Measurements from ENCODE around the gene CHGA. TPM values are rescaled to one million over a fixed set of nuclear protein-coding genes. Genes with fewer than 3 reads are reported as not detected.

The CHGA gene
- total RNA-seq, 1 experiment from 2014 or later, result not detected

DNA sequence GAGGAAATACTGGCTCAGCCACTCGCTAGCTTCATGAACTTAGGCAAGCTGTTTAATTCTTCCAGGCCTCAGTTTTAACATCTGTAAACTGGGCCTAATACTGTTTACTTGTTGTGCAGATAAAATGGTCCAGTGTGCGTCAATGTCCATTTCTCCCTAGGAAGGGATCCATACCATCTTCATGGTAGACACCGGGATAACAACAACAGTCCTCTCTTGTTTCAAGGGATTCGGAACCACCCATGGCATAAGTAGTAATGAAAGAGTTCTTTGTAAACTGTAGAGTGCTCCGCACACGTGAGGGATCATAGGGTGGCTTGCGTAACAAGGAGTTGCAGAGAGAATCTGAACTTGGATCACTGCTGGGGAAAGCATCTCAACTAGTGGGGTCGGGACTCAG lies 17.3 kb upstream of the CHGA start:
- DNase-seq (ENCODE audit: low read depth), result no peak

DNA sequence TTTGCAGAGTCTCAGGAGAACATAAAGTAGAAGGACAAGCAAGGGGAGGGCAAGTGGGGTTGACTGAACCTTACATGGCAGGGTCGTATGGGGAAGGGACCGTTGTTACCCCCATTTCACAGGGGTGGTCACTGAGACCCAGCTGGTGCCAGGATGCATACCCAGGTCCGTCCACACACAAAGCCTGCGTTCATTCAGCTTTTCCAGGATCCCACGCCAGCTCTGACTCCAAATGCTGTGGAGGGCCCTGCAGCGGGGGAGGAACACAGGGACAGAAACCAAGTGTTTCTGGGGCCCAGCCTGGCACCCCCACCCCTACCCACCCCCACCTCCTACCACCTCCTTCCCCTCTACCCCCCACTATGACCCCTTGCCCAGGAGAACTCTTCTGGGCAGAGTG lies 16.5 kb upstream of the CHGA start:
- DNase-seq (ENCODE audit: low read depth), result no peak

DNA sequence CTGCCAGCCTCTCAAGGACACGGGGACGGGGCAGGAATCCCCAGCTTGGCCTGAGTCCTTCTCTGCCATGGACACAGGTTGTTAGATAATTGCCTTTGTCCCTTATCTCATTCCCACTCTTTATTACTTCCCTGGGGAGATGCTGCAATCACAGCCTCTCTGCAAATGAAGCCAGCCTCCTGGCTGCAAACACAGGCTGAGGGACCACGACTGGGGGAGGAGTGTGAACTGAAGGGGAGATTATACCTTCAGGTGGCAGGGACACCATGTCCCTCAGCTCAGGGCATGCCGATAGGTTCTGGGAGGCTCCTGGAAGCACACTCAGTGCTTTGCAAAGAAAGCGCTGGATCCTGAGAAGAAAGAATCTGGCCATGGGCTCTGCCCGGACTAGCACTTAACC lies 16.1 kb upstream of the CHGA start:
- DNase-seq (ENCODE audit: low read depth), result no peak

DNA sequence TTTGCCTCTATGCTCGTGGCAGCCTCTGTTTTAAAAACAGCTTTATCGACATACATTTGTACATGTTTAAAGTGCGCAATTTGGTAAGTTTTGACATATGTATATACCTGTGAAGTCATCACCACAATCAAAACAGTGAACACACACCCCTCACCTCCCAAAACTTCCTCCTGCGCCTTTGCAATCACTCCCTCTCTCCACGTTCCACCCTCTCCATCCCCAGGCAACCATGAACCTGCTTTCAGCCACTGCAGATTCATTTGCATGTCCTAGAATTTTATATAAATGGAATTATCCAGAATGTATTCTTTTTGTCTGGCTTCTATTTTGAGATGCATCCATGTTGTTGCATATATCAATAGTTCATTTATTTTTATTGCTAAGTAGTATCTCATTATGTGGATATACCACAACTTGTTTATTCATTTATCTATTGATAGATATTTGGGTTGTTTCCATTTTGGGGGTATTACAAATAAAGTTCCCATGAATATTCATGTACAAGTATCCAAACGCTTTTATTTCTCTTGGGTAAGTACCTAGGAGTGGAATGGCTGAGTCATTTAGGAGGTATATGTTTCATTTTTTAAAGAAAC lies 15.5 kb upstream of the CHGA start:
- no peak for DNase-seq (ENCODE audit: low read depth)

DNA sequence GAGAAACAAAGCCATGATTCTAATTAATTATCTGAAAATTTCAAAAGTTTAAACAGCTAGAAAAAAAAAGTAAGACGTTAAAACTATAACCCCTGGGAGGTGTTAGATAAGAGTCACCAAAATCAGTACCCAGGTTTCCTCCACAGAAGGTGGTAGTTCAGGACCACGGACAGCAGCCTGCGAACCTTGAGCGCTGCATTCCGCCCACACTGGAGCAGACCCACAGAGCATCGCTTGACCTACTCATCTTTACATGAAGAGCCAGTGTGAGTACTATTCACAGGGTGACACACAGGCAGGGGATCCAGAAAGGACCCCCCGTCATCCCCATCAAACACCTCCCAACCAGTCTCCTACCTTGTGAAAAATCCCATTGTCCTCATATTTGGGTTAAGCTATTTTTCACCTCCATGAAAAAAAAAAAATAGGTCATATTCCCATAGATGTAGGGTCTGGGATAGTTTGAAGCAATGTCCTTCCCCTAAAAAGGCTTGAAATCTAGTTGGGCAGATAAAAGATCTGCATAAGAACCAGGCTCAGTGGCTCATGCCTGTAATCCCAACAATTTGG lies 8.8 kb upstream of the CHGA start:
- peak; percentile 37 for DNase-seq (ENCODE audit: low read depth)

DNA sequence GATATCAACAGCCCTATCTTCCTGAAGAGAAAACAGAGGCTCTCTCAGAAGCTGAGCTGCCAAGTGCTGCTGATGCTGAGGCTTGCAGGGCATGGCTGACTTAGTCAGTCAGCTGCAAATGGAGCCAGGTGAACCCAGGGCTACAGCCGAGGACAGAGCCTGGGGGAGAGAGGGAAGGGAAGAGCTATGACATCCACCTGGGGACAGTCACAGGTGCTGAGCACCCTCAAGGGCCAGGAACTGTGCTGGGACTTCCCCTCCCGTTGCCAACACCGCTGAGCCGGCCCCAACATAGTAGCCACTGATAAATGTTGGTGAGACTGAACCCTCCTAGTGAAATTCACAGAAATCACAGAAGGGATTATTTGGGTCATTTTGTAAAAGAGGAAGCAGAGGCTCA lies 6.7 kb upstream of the CHGA start:
- DNase-seq (ENCODE audit: low read depth), result no peak

DNA sequence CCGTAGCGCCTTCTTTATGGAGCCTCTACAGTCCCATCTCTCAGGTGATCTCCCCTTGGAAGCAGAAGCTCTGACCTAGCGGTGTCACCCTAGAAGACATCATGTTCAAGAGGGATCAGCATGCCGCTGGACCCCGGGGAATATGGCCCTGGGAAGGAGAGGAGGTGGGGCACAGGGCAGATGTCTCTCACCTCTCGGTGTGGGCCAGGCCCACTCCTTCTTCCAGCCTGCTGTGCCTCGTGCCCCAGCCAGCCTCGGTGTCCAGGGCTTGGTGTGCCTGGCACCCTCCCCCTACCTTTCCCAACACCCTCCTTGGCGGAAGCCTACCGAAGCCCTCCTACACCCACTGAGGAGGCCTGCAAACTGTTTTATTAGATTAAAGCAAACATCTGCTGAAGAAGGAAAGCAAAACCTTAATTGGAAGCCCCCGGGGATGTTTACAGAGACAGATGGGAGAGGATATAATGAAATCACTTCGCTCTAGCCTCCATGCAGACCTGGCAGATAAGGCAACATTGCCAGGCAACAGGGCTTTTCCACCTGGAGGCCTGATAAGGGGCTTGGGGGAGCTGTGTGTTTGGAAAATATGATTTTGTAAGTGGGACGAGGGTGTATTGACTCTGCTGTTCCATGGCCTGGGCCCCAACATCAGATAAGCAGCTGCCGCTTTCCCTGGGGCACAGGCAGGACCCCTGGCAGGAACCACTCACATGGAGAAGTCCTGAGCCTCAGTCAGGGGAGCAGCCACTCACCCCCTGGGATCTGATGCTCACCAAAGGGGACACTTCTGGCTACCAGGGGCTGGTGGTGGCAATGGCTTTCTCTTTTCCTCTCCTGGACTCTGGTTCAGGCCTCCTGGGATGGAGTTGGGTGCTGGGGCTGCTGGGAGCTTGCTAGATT lies 5.7 kb upstream of the CHGA start:
- no peak for DNase-seq (ENCODE audit: low read depth)

DNA sequence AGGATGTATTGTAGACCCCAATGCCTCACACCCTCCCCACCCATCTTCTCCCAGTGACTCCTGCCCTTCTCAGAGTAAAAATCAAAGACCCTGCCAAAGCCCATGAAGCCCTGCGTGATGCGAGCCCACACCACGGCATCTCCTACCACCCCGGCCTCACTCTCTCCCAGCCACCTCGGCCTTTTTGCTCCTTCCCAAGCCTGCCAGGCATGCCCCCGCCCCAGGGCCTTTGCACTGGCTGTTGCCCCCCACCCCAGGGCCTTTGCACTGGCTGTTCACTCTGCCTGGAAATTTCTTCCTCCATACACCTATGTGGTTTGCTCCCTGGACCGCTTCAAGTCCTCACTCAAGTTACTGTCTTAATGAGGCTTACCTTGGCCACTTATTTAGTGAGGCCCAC lies 5.0 kb upstream of the CHGA start:
- no peak for DNase-seq (ENCODE audit: low read depth)

DNA sequence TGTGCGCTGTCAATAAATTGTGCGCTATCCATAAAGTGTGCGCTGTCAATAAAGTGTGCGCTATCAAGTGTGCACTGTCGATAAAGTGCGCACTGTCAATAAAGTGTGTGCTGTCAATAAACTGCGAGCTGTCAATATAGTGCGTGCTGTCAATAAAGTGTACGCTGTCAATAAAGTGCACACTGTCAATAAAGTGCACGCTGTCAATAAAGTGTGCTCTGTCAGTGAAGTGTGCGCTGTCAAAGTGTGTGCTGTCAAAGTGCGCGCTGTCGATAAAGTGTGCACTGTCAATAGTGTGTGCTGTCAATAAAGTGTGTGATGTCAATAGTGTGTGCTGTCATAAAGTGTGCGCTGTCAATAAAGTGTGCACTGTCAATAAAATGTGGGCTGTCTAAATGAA lies 2.9 kb upstream of the CHGA start:
- no peak for DNase-seq (ENCODE audit: low read depth)

DNA sequence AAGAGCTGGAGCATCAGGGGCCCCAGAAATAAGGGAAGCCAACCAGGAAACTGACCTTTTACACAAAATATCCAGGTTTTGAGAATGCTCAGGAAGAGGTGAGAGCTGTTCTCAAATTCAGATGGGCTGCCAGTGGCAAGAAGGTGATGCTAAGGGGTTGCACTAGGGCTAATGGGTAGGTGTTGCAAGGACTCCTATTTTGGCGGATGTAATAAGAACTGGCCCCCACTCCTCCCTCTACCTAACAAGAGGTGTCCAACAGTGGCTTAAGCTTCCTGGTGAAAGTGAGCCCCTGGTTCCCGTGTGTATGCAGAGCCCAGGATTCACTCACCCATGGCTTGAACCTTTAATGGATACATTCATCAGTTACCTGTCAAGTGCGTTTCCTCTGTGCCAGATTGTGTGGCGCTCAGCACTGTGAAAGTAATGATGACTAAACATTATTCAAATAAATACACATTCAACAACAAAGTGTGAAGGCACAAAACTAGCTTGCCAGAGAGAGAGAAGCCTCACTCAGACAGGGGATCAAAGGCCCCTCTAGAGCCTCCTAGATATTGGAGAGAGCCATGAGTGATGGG lies 705 bp upstream of the CHGA start:
- DNase-seq (ENCODE audit: low read depth), result no peak

DNA sequence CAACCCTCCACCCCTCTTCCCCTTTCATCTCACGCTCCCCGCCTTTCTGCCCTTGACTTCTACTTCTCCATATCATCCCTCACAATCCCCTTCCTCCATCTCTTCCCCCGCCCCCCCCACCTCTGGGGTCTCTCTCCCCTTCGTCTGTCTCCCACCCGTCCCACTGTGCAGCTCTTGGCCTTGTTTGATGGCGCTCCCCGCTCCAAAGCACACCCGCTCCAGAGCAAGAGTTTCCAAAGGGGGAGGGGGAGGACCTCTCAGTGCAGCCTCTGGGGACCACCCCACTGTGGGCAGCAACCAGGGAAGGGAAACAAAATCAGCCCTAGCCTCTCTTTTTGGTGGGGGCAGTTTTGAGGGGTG lies 774 bp downstream of the CHGA start:
- DNase-seq (ENCODE audit: low read depth), result no peak

DNA sequence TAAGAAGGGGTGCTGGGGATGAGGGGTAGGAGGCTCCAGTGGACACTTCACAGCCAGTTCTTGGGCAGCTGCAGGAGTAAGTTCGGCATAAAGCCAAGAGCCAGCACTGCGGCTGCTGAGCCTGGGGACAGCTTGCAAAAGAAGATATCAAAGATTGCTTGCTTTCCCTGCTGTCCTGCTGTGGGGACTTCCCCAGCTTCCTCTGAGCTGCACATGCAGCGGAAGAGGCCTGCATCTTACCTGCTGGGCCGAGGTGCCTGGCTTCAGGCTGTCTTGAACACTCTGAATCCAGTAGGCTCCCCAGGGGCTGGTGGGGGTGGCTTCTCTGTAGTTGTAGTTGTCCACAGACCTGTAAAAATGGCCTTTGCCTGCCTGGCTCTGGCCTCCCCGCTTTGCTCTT lies 1.3 kb downstream of the CHGA start:
- no peak for DNase-seq (ENCODE audit: low read depth)

DNA sequence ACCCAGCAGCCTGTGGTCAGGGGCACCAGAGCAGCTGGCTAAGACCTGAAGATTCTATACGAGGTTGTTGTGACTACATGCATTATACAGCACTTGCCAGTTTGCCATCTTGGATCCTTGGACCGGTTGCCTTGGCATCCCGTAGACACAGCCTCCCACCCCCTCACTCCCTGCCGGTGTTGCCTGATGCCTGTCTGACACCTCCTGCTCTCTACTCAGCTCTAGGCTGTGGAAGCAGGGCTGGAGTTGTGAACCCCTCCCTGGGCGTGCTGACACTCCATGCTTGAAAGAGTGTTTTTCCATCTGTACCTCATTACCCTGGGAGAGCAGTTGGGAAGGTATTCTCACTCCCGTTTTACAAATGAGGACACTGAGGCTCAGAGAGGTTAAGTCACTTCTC lies 2.5 kb downstream of the CHGA start:
- DNase-seq (ENCODE audit: low read depth), result no peak

DNA sequence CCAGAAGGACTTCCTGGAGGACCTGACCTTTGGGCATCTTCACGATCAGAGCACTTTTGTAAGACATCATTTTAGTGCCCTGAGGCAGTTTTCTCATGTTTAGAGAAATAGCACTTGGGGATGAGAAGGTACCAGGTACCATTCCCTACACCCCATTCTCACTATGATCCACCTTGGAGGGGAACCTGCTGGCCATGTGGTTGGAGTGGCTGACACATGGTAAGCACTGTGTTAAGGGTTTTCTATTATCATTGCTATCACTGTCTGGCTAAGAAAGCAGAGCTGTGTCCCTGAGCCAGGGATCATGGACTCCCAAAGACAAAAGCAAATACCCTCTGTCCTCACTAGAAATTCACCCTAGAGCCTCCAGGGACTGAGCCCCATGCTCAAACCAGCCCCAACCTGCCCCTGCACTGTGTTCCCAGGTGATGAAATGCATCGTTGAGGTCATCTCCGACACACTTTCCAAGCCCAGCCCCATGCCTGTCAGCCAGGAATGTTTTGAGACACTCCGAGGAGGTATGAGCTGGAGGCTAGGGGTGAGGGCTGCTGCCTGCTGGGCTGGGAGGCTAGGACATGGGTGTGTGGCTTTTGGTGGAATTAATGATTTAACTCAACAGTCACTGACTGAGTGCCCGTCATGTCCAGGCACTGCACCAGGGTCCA lies 3.4 kb downstream of the CHGA start:
- no peak for DNase-seq (ENCODE audit: low read depth)

DNA sequence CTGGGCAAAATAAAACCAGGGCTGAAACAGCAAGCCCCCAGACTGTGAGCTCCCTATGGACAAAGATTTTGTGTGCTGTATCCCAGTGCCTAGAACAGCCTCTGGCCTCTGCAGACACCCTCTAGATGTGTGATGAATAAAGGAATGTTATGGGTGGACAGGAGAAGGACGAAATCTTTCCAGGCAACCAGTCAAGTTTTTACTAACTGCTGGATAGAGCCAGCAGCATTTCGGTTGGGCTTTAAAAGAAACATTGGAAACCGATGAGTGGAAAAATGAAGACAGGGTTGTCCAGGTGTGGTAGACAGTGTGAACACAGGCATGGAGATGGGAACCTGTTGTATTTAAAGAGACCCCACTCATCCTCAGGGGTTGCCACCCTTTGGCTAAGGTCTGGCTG lies 4.0 kb downstream of the CHGA start:
- no peak for DNase-seq (ENCODE audit: low read depth)

DNA sequence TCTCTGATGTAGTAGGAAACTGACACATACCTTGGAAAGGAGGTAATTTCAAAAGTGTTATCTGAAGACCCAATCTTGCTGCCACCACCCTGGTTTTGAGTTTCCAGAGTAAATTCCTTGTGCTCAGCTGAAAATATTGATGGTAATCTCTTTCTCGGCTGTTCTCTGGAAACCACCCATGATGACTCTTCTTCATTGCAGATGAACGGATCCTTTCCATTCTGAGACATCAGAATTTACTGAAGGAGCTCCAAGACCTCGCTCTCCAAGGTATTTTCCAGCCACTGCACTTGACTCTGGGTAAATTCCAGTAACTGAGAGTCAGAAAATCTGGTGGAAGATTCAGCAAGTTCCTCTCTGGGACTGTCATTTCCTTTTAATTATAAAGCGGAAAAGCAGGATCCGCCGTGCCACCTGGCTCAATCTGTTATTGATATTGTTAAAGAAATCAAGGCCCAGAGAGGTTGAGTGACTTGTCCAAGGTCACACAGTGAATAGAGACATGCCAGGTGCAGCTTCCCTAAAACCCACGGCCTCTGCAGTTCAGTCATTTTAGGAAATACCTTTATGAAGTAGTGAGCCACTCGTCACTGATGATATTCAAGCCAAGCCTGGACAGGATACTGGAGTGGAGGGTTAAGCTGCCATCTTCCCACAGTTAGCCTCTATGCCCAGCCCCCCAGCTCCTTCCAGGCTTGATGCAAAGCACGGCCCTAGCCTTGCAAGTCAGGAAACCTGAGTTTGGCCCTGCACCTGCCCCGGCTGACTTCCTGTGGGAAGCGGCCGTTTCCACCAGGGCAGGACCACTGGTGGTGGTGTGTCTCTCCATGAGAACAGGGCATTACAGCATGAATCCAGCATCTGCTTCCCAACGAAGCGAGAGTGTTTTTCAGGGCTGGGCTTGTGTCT lies 4.7 kb downstream of the CHGA start:
- DNase-seq (ENCODE audit: low read depth), result no peak

DNA sequence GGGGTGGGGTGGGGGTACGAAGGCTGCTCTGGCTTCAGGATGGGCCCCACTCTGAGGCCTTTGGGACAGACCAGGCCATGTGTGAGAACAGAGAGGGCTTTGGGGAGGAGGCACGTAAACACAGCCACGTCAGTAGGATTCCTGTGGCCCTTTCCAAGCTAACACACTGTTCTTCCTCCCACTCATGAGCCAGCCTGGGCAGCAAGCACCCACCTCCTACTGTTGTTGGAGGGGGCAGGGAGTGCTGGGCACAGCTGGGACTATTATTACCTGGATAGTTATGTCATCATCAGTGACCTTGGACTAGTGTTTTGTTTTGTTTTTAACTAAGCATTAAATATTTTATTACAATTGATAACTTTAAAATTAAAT lies 5.3 kb downstream of the CHGA start:
- DNase-seq (ENCODE audit: low read depth), result no peak

DNA sequence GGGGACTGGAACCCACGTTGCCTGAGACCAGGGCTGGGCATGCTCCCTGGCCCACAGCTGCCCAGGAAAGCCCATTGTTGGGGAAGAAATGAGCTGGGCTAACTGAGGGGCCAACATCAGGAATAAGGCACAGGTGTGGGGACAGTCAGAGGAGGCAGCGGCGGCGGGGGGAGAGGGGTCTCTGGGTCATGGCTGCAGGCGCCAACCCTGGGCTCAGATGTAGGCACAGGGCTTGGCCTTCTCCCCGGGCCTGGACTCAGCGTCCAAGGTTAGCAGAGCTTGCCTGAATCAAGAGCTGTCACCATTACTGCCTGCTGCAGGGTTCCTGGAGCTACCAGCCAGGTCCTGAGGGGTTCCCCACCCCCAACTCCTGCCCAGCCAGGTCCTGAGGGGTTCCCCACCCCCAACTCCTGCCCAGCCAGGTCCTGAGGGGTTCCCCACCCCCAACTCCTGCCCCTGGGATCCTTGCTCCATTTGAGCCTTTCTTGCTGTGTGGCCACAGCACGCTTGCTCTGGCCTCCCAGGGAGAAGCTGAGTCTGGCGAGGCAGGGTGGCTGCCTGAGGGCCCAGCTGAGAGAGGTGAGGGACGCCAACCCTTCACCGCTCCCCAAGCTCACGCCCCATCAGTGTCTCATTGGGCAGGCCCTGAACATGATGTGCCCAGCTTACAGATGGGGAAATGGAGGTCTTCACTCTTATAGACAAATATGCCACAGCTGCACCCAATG lies 6.2 kb downstream of the CHGA start:
- DNase-seq (ENCODE audit: low read depth), result no peak

DNA sequence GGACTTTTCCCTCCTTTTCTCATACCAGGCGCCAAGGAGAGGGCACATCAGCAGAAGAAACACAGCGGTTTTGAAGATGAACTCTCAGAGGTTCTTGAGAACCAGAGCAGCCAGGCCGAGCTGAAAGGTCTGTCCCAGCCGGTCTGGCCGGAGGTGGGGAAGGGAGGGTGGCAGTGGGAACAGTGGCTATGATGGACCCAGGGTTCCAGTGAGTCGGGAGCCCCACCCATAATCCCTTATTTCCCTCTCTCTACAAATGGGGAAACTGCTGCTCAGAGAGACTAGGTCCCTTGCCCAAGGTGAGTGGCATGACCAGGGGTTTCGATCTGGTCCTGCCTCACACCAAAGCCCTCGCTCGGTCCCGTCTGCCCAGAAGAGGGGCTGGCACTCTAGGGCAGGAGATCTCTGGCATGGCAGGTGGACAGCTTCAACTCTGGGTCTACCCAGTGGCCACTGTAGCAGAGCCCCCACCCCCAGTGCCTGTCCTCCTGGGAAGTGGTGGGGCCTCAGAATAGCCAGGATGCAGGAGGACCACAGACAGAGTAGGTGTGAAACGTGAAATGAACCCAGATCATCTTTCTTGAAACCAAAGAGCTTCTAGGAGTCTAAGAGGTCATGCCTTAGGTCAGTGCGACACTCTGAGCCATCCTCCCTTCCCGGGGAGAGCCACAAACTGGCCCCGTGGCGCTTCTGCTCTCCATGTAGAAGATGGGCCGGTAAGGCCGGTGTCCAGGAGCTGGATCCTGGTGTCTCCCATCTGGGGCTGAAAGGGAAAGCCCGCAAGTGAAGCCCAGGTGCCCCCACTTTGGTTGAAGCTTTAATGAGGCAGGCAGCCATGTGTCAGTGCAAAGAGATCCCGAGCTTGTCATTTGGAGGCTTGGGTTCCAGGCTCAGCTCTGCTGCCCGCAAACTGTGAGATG lies 7.0 kb downstream of the CHGA start:
- DNase-seq (ENCODE audit: low read depth), result no peak
